Rectal smooth muscle tissue (tissue), 1 donor: ENCODE measurements around the gene ITGA3.

Experiments used
- H3K27ac ChIP-seq: one replicate; pipeline ENCODE4 v1.7.0; 2013; ENCODE audit warnings: low read depth, low read length, inconsistent platforms
- H3K27me3 ChIP-seq: one replicate; pipeline ENCODE4 v1.7.0; 2013; ENCODE audit warnings: low read length; ENCODE audit not compliant: control insufficient read depth, insufficient read depth
- H3K36me3 ChIP-seq: one replicate; pipeline ENCODE4 v1.7.0; 2013; ENCODE audit warnings: low read length; ENCODE audit not compliant: control insufficient read depth, insufficient read depth
- H3K4me1 ChIP-seq: one replicate; pipeline ENCODE4 v1.7.0; 2013; ENCODE audit warnings: low read length; ENCODE audit not compliant: control insufficient read depth, insufficient read depth
- H3K4me3 ChIP-seq: one replicate; pipeline ENCODE4 v1.7.0; 2013; ENCODE audit warnings: low read length
- H3K9ac ChIP-seq: one replicate; pipeline ENCODE4 v1.7.0; 2013; ENCODE audit warnings: low read length

ITGA3 gene

DNA sequence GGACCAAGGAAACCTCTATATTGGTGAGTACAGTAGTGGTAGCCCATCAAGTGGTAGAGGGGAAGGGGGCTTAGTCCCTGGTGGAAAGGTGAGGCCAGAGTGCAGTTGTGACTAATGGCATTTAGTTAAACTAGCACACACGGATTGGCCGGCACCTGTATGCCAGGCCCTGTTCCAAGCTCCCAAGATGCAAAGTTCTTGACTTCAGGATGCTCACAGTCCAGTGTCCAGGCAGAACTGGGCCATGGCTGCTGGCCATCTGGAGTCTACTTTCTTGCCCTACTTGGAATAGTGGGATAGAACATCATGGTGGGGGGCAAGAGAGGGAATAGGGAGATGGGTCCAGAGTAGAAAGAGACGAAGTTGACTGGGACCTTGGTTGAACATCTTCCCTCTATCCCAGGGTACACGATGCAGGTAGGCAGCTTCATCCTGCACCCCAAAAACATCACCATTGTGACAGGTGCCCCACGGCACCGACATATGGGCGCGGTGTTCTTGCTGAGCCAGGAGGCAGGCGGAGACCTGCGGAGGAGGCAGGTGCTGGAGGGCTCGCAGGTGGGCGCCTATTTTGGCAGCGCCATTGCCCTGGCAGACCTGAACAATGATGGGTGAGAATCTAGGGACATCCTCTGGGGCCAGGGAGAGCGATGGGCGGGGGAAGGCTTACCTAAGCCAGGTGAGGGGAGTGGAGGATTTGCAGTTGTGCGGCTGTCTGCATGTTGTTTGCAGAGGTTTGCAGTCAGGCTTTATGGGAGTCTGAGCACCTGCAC, 15.2 kb downstream of the ITGA3 start:
- H3K9ac ChIP-seq = no peak overlapping the region
- no peak overlapping the region for H3K4me3 ChIP-seq
- no peak overlapping the region for H3K27ac ChIP-seq
- H3K36me3 ChIP-seq = peaks cover 23% of the 10 kb centered on the region
- H3K4me1 ChIP-seq = no peaks in the 10 kb centered on the region
- no peaks in the 10 kb centered on the region for H3K27me3 ChIP-seq

GRCh38 chr17:50071692-50072091, 15.8 kb downstream of the ITGA3 start:
- H3K27ac ChIP-seq = no peak overlapping the region
- H3K27me3 ChIP-seq = no peaks in the 10 kb centered on the region
- H3K9ac ChIP-seq = no peak overlapping the region
- H3K4me3 ChIP-seq = no peak overlapping the region
- H3K4me1 ChIP-seq = no peaks in the 10 kb centered on the region
- peaks cover 23% of the 10 kb centered on the region for H3K36me3 ChIP-seq

DNA sequence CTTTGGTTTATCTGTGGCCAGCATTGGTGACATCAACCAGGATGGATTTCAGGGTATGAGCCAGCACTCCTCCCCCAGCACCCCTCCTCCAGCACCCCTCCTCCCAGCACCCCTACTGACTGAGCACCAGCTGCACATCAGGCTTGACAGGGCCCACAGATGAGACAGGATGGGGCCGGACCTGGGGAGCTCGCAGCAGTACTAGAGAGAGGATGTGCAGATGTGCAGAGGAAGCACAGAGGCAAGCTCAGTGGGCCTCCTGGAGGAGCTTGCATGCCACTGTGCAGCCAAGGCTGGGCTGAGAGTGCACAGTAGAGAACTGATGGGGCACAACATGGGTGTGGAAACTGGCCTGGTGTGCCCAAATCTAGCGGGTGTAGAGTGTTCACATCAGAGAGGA, 16.2 kb downstream of the ITGA3 start:
- Histone ChIP-seq H3K4me3 (no peak overlapping the region), H3K27me3 (no peaks in the 10 kb centered on the region), H3K4me1 (no peaks in the 10 kb centered on the region), H3K27ac (no peak overlapping the region), H3K9ac (no peak overlapping the region), H3K36me3 (peaks cover 26% of the 10 kb centered on the region)

- Histone ChIP-seq H3K27ac (no peak overlapping the region), H3K4me1 (no peaks in the 10 kb centered on the region), H3K9ac (no peak overlapping the region), H3K4me3 (no peak overlapping the region), H3K36me3 (peaks cover 33% of the 10 kb centered on the region), H3K27me3 (no peaks in the 10 kb centered on the region)
Measured at GRCh38 chr17:50072925-50073324, 17.0 kb downstream of the ITGA3 start.

GRCh38 chr17:50074227-50074626, 18.3 kb downstream of the ITGA3 start:
- H3K9ac ChIP-seq = no peak overlapping the region
- peaks cover 36% of the 10 kb centered on the region for H3K36me3 ChIP-seq

DNA sequence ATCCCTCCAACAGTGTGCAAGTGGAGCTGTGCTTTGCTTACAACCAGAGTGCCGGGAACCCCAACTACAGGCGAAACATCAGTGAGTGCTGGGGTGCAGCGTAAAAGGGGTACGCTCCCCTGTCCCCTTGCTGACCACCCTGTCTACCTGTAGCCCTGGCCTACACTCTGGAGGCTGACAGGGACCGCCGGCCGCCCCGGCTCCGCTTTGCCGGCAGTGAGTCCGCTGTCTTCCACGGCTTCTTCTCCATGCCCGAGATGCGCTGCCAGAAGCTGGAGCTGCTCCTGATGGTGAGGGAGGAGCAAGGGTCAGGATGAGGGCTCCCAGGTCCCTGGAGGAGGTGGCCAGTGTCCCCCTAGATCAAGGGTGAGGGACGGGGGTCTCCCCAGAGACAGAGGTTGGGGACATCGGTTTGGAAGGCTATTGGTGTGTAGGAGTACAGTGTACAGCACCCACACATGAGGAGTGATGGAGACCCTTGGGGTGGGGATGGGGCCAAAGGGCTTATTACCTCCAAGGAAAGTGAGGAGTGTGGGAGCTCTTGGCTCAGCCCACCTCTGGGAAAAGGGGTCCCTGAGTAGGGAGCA, 19.6 kb downstream of the ITGA3 start:
- H3K27me3 ChIP-seq = no peaks in the 10 kb centered on the region
- H3K4me3 ChIP-seq = no peak overlapping the region
- no peak overlapping the region for H3K27ac ChIP-seq
- H3K4me1 ChIP-seq = no peaks in the 10 kb centered on the region
- no peak overlapping the region for H3K9ac ChIP-seq
- peaks cover 36% of the 10 kb centered on the region for H3K36me3 ChIP-seq

More at GRCh38 chr17:50074227-50074626, 18.3 kb downstream of the ITGA3 start:
- no peak overlapping the region for H3K27ac ChIP-seq
- no peaks in the 10 kb centered on the region for H3K4me1 ChIP-seq
- no peak overlapping the region for H3K4me3 ChIP-seq
- no peaks in the 10 kb centered on the region for H3K27me3 ChIP-seq

GRCh38 chr17:50076221-50076590, 20.3 kb downstream of the ITGA3 start:
- no peaks in the 10 kb centered on the region for H3K4me1 ChIP-seq
- H3K4me3 ChIP-seq = no peak overlapping the region
- H3K9ac ChIP-seq = no peak overlapping the region
- no peak overlapping the region for H3K27ac ChIP-seq
- no peaks in the 10 kb centered on the region for H3K27me3 ChIP-seq
- H3K36me3 ChIP-seq = peaks cover 31% of the 10 kb centered on the region

DNA sequence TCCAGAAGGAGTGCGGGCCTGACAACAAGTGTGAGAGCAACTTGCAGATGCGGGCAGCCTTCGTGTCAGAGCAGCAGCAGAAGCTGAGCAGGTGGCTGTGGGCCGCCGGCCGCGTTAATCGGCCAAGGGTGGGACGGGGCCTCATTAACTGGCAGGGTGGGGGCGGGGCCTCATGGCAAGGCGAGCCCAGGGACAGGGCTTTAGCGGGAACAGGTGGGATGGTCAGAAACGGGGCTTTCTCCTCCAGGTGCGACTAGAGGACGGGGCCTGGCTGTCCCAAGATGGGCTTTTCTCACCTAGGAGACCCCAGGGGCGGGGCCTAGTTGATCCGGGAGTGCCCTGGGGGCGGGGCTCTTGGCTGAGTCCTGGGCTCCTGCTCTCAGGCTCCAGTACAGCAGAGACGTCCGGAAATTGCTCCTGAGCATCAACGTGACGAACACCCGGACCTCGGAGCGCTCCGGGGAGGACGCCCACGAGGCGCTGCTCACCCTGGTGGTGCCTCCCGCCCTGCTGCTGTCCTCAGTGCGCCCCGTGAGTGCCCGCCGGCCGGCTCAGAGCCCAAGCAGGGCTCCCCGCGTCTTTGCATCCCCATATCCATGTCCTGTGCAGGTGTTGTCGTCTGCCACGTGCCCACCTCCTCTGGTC, 20.8 kb downstream of the ITGA3 start:
- peaks cover 29% of the 10 kb centered on the region for H3K36me3 ChIP-seq

GRCh38 chr17:50078430-50078829, 22.5 kb downstream of the ITGA3 start:
- no peak overlapping the region for H3K9ac ChIP-seq
- no peaks in the 10 kb centered on the region for H3K4me1 ChIP-seq
- H3K27me3 ChIP-seq = no peaks in the 10 kb centered on the region
- H3K4me3 ChIP-seq = no peak overlapping the region
- no peak overlapping the region for H3K27ac ChIP-seq
- peaks cover 28% of the 10 kb centered on the region for H3K36me3 ChIP-seq

More for the DNA sequence above, 20.8 kb downstream of the ITGA3 start:
- no peaks in the 10 kb centered on the region for H3K27me3 ChIP-seq
- no peak overlapping the region for H3K4me3 ChIP-seq
- H3K27ac ChIP-seq = no peak overlapping the region
- no peaks in the 10 kb centered on the region for H3K4me1 ChIP-seq
- no peak overlapping the region for H3K9ac ChIP-seq

- H3K4me3 ChIP-seq = no peak overlapping the region
- peaks cover 28% of the 10 kb centered on the region for H3K36me3 ChIP-seq
- H3K4me1 ChIP-seq = no peaks in the 10 kb centered on the region
- H3K27ac ChIP-seq = no peak overlapping the region
- no peaks in the 10 kb centered on the region for H3K27me3 ChIP-seq
- H3K9ac ChIP-seq = no peak overlapping the region
Measured at GRCh38 chr17:50079334-50080095, 23.6 kb downstream of the ITGA3 start.

- Histone ChIP-seq H3K4me3 (no peak overlapping the region), H3K4me1 (no peaks in the 10 kb centered on the region), H3K9ac (no peak overlapping the region), H3K27ac (no peak overlapping the region), H3K36me3 (peaks cover 28% of the 10 kb centered on the region), H3K27me3 (no peaks in the 10 kb centered on the region)
Measured at GRCh38 chr17:50080096-50080480, 24.2 kb downstream of the ITGA3 start.

GRCh38 chr17:50080827-50081226, 24.9 kb downstream of the ITGA3 start:
- peaks cover 23% of the 10 kb centered on the region for H3K36me3 ChIP-seq
- H3K27me3 ChIP-seq = no peaks in the 10 kb centered on the region
- no peaks in the 10 kb centered on the region for H3K4me1 ChIP-seq
- no peak overlapping the region for H3K9ac ChIP-seq
- H3K27ac ChIP-seq = no peak overlapping the region
- no peak overlapping the region for H3K4me3 ChIP-seq
